Panc1 (cell line): ENCODE data around the gene ZYG11B. TPM values are rescaled to one million over a fixed set of nuclear protein-coding genes. Genes with fewer than 3 reads are reported as not detected.

Experiments used
- ATAC-seq: fragments of 200-7000 bp; cut with Tn5 transposase; 2 replicates; pipeline ENCODE4 v1.9.1; 2020; ENCODE audit warnings: mild to moderate bottlenecking, moderate library complexity
- BruUV-seq: library from RNA; stranded (reverse); fragments of 400-500 nt; replicated peaks from 2 replicates; lab custom pipeline; 2021; lab: Mats Ljungman, UMichigan
- CTCF ChIA-PET: fragments of 300-600 bp; sonication (Branson Sonifier 250); formaldehyde crosslinking; loops from one replicate; lab custom pipeline; 2022; ENCODE audit warnings: antibody characterized with exemption; lab: Charles Lee
- POLR2A ChIA-PET: fragments of 300-600 bp; sonication (Branson Sonifier 250); formaldehyde crosslinking; loops from one replicate; lab custom pipeline; 2022; ENCODE audit warnings: antibody characterized with exemption; lab: Charles Lee
- DNase-seq: peaks from one replicate; pipeline ENCODE4 v3.0.0-alpha.2; 2010; ENCODE audit warnings: low read depth, low spot score
- H3K27ac ChIP-seq: 2 replicates; pipeline ENCODE4 v1.5.1; 2011; ENCODE audit warnings: mild to moderate bottlenecking, low read length, inconsistent platforms
- H3K27me3 ChIP-seq: fragments of 200-500 bp; sonication (Bioruptor generic); 2 replicates; pipeline ENCODE4 v1.6.0; 2014; ENCODE audit warnings: low read length, inconsistent platforms; ENCODE audit not compliant: control insufficient read depth, insufficient read depth
- H3K36me3 ChIP-seq: fragments of 200-500 bp; sonication (Bioruptor generic); 2 replicates; pipeline ENCODE4 v1.5.1; 2014; ENCODE audit warnings: inconsistent platforms, mild to moderate bottlenecking, low read length, moderate library complexity; ENCODE audit not compliant: control insufficient read depth, insufficient read depth
- H3K4me1 ChIP-seq: 2 replicates; pipeline ENCODE4 v1.5.1; 2011; ENCODE audit warnings: inconsistent platforms, mild to moderate bottlenecking, low read length, moderate library complexity; ENCODE audit not compliant: control insufficient read depth, insufficient read depth
- H3K4me3 ChIP-seq, 2 experiments: 2 replicates each; pipeline ENCODE4 v1.5.1; 2011 to 2012; ENCODE audit warnings: low read depth in 2 of 2, low read length in 2 of 2, mild to moderate bottlenecking in 2 of 2, inconsistent platforms in 1 of 2, moderate library complexity in 1 of 2
- H3K9me3 ChIP-seq: fragments of 200-500 bp; sonication (Bioruptor generic); 2 replicates; pipeline ENCODE4 v1.5.1; 2014; ENCODE audit warnings: low read depth, mild to moderate bottlenecking, inconsistent platforms, low read length, moderate library complexity; ENCODE audit not compliant: control insufficient read depth, insufficient read depth
- CTCF ChIP-seq: fragments of 450-650 bp; IDR thresholded peaks from 2 replicates; pipeline ENCODE4 v1.5.1; 2017; ENCODE audit warnings: mild to moderate bottlenecking
- POLR2AphosphoS5 ChIP-seq: IDR thresholded peaks from 2 replicates; pipeline ENCODE4 v1.6.1; 2012; ENCODE audit warnings: mild to moderate bottlenecking, low read depth, low read length, moderate library complexity
- REST ChIP-seq, 2 experiments: IDR thresholded peaks; 2 replicates each; pipeline ENCODE4 v1.6.1; 2011 to 2012; ENCODE audit warnings: low read depth in 2 of 2, control low read depth in 1 of 2, low read length in 1 of 2, mild to moderate bottlenecking in 1 of 2, moderate library complexity in 1 of 2; ENCODE audit not compliant: insufficient read depth in 1 of 2
- SIN3A ChIP-seq: IDR thresholded peaks from 2 replicates; pipeline ENCODE4 v1.6.1; 2012; ENCODE audit warnings: low read depth, mild to moderate bottlenecking, low read length, moderate library complexity, borderline replicate concordance; ENCODE audit not compliant: insufficient read depth
- TCF7L2 ChIP-seq: IDR thresholded peaks from 2 replicates; pipeline ENCODE4 v1.6.1; 2011; ENCODE audit warnings: mild to moderate bottlenecking, low read depth, low read length, inconsistent platforms
- in situ Hi-C: cut with HindIII; loops from 2 replicates; pipeline ENCODE4 v1.10.0; 2016; ENCODE audit warnings: low sequenced_read_pairs, low pct_unique_long_range_greater_than_20kb
- intact Hi-C: fragments of 100-400 bp; cut with micrococcal nuclease; formaldehyde crosslinking; loops from one replicate; pipeline ENCODE4 v1.10.0; 2022; ENCODE audit not compliant: unreplicated experiment
- total RNA-seq: library from RNA; stranded (reverse); gene quantifications from one replicate; pipeline ENCODE4 v1.2.1, GENCODE V29; 2021; ENCODE audit not compliant: unreplicated experiment

Gene ZYG11B
- total RNA-seq, 1 experiment from 2014 or later, result 30.7 TPM

GRCh38 chr1:52727114-52727586 lies 897 bp downstream of the ZYG11B start:
- peak overlapping the region; percentile 96 for H3K27ac ChIP-seq
- ATAC-seq, result no peak
- peak overlapping the region; percentile 92 to 98 for H3K4me3 ChIP-seq
- POLR2A ChIA-PET, result no interaction called here
- H3K4me1 ChIP-seq, result peaks cover 9% of the 10 kb centered on the region
- CTCF ChIA-PET, result interaction anchor here (0.8 kb wide), 1 partner anchor 1011 kb away, joined by 3 read pairs; no protein-coding TSS in a partner anchor
- H3K9me3 ChIP-seq, result no peaks in the 10 kb centered on the region
- intact Hi-C loops (no loop called here), in situ Hi-C loops (no loop called here)
- H3K36me3 ChIP-seq, result no peaks in the 10 kb centered on the region
- no peak for DNase-seq
- no peak for TF ChIP-seq REST (IDR thresholded peaks at IDR 0.05; ENCODE audit: insufficient read depth in 1 of 2, low read depth in 2 of 2, low read length in 1 of 2)
- H3K27me3 ChIP-seq, result no peaks in the 10 kb centered on the region
- TSS peak; percentile 78 for BruUV-seq

- TF ChIP-seq REST (IDR thresholded peaks at IDR 0.05; ENCODE audit: insufficient read depth in 1 of 2, low read depth in 2 of 2, low read length in 1 of 2), result no peak
- TF ChIP-seq POLR2AphosphoS5, result no peak
- TF ChIP-seq CTCF, result no peak
- TF ChIP-seq SIN3A, result no peak
- no peak for TF ChIP-seq TCF7L2
These were observed 1.9 kb downstream of the ZYG11B start for GRCh38 chr1:52727956-52728656.

More at GRCh38 chr1:52727956-52728656, 1.9 kb downstream of the ZYG11B start:
- ATAC-seq (no peak), DNase-seq (no peak)
- peak overlapping the region; percentile 96 for H3K27ac ChIP-seq
- H3K4me3 ChIP-seq, result peak overlapping the region in 1 of 2 experiments; percentile 92; a peak in 2 of 4 replicates
- H3K36me3 ChIP-seq, result no peaks in the 10 kb centered on the region
- H3K9me3 ChIP-seq, result no peaks in the 10 kb centered on the region
- no peaks in the 10 kb centered on the region for H3K27me3 ChIP-seq
- BruUV-seq, result no TSS peak
- POLR2A ChIA-PET, result no interaction called here
- CTCF ChIA-PET, result interaction anchor here (0.5 kb wide), 1 partner anchor 98 kb away, joined by 4 read pairs; no protein-coding TSS in a partner anchor
- H3K4me1 ChIP-seq, result peaks cover 9% of the 10 kb centered on the region
- in situ Hi-C loops, result no loop called here
- intact Hi-C loops, result no loop called here
